Glomerular endothelial cell (primary cell): ENCODE measurements around the gene GPATCH8. TPM values are rescaled to one million over a fixed set of nuclear protein-coding genes. Genes with fewer than 3 reads are reported as not detected.
A peak's percentile ranks its signal among the peaks of the same experiment; 100 is the strongest.

Source experiments
- DNase-seq: peaks from one replicate; pipeline ENCODE4 v3.0.0-alpha.2; 2011; ENCODE audit warnings: low read depth, low spot score; ENCODE audit errors: extremely low read depth
- total RNA-seq: library from RNA; depleted of rRNA; stranded (reverse); fragments of >200 nt; gene quantifications from 2 replicates; pipeline ENCODE4 v1.2.3, GENCODE V29; 2015

GPATCH8 gene
- total RNA-seq, 1 donor from 2014 or later: 26.4 TPM

GRCh38 chr17:44464037-44464436, 39.2 kb downstream of the GPATCH8 start:
- DNase-seq: no peak

DNA sequence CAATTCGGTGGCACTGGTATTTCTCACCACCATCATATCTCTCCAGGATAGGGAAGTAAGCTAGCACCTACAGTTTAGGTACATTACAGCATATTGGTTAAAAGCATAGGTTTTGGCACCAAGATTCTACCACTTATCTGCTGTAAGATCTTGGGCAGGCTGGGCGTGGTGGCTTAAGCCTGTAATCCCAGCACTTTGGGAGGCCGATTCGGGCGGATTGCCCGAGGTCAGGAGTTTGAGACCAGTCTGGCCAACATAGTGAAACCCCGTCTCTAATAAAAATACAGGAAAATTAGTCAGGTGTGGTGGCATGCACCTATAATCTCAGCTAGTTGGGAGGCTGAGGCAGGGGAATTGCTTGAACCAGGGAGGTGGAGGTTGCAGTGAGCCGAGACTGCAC, 51.4 kb downstream of the GPATCH8 start:
- no peak for DNase-seq

DNA sequence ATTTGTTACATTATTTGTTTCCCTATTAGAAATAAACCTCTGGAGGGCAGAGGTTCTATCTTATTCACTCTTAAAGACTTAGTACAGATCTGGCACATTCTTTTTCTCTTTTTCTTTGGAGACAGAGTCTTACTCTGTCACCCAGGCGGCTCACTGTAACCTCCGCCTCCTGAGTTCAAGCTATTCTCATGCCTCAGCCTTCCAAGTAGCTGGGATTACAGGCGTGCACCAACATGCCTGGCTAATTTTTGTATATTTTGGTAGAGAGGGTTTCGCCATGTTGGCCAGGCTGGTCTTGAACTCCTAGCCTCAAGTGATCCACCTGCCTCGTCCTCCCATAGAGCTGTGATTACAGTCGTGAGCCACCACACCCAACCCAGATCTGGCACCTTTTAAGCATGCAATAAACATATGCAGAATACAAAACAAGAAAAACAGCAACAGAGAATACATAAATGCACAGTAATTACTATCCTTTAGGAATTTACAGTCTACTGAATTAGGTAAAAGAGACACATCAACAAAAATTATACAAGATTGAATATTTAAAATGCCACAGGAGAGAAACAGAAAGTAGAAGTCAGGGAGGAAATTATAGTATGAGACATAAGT, 52.1 kb downstream of the GPATCH8 start:
- no peak for DNase-seq

DNA sequence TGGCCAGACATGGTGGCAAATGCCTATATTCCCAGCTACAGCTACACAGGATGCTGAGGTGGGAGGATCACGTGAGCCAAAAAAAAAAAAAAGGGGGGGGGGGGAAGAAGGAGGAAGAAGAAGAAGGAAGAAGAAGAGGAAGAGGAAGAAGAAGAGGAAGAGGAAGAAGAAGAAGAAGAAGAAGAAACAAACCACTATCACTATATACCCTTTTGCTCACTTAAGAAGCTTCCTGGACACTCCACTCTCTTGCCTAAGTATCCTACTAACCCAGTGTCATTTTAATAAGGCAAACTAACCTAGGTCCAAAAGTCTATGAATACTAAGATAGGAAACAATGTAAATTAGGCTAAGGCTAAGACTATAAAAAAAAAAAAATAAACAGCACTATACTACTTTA, 54.8 kb downstream of the GPATCH8 start:
- DNase-seq: no peak

- DNase-seq: no peak
Observed at GRCh38 chr17:44444735-44445105, 58.5 kb downstream of the GPATCH8 start.

- DNase-seq: no peak
Observed at GRCh38 chr17:44442806-44443205, 60.4 kb downstream of the GPATCH8 start.

DNA sequence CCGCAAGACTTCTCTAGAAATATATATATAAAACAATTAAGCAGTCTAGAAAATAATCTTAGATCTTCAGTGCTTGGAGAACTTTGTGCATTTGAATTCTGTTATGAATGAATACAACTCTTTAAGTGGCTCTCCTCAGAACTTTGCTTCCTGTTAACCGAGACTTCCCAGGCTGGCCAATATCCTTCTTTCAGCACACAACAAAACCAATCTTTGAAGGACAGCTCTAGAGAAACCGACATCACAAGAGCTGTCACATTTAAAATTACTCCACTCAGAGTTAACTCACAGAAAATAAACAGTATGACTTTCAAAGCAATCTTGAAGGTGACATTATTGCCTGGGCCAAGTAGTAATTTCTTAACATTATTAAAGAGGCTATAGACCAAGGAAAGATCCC, 64.0 kb downstream of the GPATCH8 start:
- DNase-seq: no peak

GRCh38 chr17:44438636-44439035, 64.6 kb downstream of the GPATCH8 start:
- no peak for DNase-seq

- DNase-seq: no peak
Observed at GRCh38 chr17:44436336-44436735, 66.9 kb downstream of the GPATCH8 start.

GRCh38 chr17:44432254-44433157, 70.7 kb downstream of the GPATCH8 start:
- DNase-seq: no peak

DNA sequence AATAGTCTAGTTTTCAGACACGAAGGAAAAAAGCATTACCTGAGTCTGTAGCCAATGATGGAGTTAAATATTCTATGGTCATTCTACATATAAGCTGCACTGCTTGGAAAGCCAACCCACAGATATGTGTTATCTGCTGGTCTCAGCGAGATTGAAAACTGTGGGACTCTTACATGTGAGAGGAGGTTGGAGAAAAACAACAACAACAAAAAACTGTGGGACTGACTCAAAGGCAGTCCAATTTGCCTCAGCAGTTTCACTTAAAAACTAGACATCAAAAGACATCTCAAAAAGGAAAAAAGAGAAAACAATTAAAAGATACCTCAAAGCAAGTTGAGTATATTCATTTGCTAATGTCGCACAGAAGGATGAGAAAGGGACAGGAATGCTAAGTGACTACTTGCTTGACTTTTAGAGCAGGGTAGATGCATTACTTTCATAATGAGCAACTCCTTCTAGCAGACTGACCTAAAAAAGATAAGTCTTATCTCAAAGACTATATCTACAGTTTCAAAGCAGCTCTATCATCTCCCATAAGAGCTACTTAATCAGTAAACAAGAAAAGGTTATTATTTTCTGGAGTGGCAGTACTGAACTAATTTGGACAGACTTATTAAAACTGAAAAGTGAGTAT, 78.3 kb downstream of the GPATCH8 start:
- no peak for DNase-seq

DNA sequence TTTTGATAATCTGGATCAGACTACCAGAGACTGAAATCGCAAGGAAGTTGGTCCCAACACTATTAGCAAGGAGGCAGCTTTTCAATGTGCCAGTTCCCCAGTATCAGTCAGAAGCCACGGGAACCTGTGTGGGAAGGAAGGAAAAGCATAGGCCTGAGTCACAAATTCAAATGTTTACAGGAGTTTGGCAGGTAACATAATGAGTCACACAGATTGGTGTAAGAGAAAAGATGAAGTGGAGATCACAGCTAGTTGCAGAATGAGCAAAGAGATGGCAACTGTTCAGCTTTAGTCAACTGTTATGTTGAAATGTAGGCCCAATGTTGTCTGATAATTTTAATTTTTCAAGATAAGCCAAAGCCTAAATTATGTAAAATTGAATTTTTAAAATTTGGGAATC, 85.7 kb downstream of the GPATCH8 start:
- peak; percentile 18 for DNase-seq

GRCh38 chr17:44416558-44417289, 86.5 kb downstream of the GPATCH8 start:
- no peak for DNase-seq

DNA sequence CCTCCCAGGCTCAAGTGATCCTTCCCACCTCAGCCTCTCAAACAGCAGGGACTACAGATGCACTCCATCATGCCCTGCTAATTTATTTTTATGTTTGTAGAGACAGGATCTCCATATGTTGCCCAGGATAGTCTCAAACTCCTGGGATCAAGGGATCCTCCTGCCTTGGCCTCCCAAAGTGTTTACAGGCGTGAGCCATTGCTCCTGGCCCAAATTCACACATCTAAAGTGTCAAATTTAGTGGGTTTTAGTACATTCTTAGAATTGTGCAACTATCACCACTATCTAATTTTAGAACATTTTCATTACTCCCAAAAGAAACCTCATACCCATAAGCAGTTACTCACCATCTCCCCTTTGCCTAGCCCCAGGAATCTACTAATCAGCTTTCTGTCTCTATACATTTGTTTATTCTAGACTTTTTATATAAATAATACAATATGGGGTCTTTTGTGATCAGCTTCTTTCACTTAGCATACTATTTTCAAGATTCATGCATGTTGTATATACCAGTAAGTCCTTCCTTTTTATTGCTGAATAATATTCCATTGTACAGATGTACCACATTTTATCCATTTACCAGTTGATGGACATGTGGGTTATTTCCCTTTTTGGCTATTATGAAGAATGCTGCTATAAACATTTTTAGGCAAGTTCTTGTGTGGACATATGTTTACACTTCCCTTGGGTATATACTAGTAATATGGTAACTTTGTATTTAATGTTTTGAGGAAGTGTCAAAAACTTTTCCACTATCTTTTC, 88.6 kb downstream of the GPATCH8 start:
- no peak for DNase-seq

DNA sequence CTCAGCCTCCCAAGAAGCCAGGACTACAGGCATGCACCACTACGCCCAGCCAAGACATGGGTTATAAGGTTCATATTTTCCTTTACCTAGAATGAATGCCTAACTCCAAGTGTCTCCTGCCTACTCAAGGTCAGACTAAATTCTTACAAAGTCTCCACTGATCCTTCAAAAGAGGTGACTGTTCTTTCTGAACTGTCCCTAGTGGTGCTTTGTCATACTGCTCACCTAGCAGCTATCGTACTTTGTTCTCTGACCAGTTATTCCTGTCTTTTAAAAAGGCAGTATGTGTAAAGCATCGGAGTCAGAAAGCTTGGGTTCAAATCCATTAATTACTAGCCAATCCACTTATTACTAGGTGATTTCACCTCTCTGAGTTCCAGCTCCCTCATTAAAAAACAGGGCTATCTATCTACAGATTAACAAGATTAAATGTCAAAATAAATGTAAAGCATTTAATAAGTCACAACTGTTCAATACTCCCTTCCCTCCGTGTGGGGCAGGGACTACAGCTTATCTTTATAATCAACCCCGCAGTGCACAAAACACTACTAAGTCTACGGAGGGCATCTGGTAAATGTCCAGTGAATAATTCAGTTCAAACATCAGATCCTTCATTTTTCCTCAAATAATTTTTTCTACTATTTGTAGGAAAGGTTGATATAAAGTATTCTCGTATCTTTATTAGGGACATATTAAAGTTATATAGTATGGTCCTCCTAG, 93.7 kb downstream of the GPATCH8 start:
- no peak for DNase-seq

GRCh38 chr17:44408786-44409185, 94.4 kb downstream of the GPATCH8 start:
- DNase-seq: no peak

DNA sequence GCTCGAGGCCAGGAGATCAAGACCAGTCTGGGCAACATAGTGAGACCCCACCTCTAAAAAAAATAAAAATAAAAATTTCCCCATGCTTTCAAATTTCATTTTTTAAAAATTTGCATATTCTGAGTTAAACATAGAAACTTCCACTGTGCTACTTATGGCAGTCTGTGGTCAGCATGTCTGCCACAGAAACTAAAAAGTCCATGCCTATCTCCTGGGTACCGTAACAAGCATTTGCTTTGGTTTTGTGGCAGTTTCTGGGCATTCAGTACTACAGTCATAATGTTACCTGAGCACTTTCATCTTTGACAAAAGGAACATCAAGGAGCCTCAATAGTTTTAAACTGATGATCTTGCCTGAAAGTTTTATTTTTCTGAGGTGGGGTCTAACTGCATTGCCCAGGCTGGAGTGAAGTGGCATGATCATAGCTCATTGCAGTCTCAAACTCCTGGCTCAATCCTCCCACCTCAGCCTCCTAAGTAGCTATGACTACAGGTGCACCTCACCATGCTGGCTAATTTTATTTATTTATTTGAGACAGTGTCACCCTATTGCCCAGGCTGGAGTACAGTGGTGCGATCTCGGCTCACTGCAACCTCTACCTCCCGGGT, 100.5 kb downstream of the GPATCH8 start:
- no peak for DNase-seq

GRCh38 chr17:44400226-44400847, 102.9 kb downstream of the GPATCH8 start:
- DNase-seq: no peak
